C4-2B (cell line): ENCODE data around the gene CACNA1B.

ENCODE experiments used
- ZFX ChIP-seq: fragments of 450-650 bp; IDR thresholded peaks from 2 replicates; pipeline ENCODE4 v1.6.1; 2017
- TF ChIP-seq, protein P1 (sequence below): fragments of 450-650 bp; conservative IDR thresholded peaks from 2 replicates; pipeline ENCODE4 v1.5.1; 2017; ENCODE audit warnings: mild to moderate bottlenecking

DNA sequence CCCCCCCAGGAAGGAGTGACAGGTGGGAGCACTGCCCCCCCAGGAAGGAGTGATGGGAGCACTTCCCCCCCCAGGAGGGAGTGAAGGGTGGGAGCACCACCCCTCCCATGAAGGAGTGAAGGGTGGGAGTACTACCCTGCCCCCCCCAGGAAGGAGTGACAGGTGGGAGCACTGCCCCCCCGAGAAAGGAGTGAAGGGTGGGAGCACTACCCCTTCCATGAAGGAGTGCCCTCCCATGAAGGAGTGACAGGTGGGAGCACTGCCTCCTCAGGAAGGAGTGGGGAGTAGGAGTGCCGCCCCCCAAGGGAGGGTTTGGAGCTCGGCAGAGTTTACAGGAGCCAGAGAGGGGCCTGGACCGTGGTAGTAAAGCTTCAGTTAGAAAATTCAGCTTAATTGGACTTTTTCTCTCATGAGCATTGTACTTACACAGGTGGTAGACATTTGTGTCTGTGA is 100.7 kb downstream of the CACNA1B start:
- TF ChIP-seq, protein P1, sequence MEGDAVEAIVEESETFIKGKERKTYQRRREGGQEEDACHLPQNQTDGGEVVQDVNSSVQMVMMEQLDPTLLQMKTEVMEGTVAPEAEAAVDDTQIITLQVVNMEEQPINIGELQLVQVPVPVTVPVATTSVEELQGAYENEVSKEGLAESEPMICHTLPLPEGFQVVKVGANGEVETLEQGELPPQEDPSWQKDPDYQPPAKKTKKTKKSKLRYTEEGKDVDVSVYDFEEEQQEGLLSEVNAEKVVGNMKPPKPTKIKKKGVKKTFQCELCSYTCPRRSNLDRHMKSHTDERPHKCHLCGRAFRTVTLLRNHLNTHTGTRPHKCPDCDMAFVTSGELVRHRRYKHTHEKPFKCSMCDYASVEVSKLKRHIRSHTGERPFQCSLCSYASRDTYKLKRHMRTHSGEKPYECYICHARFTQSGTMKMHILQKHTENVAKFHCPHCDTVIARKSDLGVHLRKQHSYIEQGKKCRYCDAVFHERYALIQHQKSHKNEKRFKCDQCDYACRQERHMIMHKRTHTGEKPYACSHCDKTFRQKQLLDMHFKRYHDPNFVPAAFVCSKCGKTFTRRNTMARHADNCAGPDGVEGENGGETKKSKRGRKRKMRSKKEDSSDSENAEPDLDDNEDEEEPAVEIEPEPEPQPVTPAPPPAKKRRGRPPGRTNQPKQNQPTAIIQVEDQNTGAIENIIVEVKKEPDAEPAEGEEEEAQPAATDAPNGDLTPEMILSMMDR: no peak
- no peak for TF ChIP-seq ZFX
